Hepatocyte (in vitro differentiated cells): Measurements from ENCODE around the gene LIMS4. TPM values are rescaled to one million over a fixed set of nuclear protein-coding genes. Genes with fewer than 3 reads are reported as not detected.
"Not testable (repeated sequence)": the region's sequence is repeated elsewhere in the genome, so short reads cannot be mapped to it uniquely, and the experiment has no call there.

Experiments used
- DNase-seq: peaks from one replicate; pipeline ENCODE4 v3.0.0-alpha.2; 2016; ENCODE audit warnings: low spot score
- H2AFZ ChIP-seq: fragments of 200-600 bp; sonication (generic); 2 replicates; pipeline ENCODE4 v1.6.0; 2016; ENCODE audit warnings: antibody characterized with exemption, mild to moderate bottlenecking
- H3K27ac ChIP-seq: fragments of 200-600 bp; sonication (generic); 2 replicates; pipeline ENCODE4 v1.5.1; 2016; ENCODE audit warnings: mild to moderate bottlenecking
- H3K27me3 ChIP-seq: fragments of 200-600 bp; sonication (generic); 2 replicates; pipeline ENCODE4 v1.6.1; 2016
- H3K36me3 ChIP-seq: fragments of 200-600 bp; sonication (generic); replicated peaks from 2 replicates; pipeline ENCODE4 v1.5.1; 2016; ENCODE audit warnings: low read depth; ENCODE audit not compliant: insufficient read depth
- H3K4me1 ChIP-seq: fragments of 200-600 bp; sonication (generic); 2 replicates; pipeline ENCODE4 v1.5.1; 2016; ENCODE audit warnings: mild to moderate bottlenecking, moderate library complexity; ENCODE audit not compliant: insufficient read depth
- H3K4me2 ChIP-seq: fragments of 200-600 bp; sonication (generic); 2 replicates; pipeline ENCODE4 v1.6.0; 2016
- H3K4me3 ChIP-seq: fragments of 200-600 bp; sonication (generic); 2 replicates; pipeline ENCODE4 v1.5.1; 2016; ENCODE audit warnings: mild to moderate bottlenecking
- H3K79me2 ChIP-seq: fragments of 200-600 bp; sonication (generic); 2 replicates; pipeline ENCODE4 v1.6.0; 2017; ENCODE audit warnings: mild to moderate bottlenecking
- H3K9me2 ChIP-seq: fragments of 200-600 bp; sonication (generic); replicated peaks from 2 replicates; pipeline ENCODE4 v1.6.0; 2017; ENCODE audit warnings: mild to moderate bottlenecking; ENCODE audit not compliant: insufficient read depth
- H3K9me3 ChIP-seq: fragments of 200-600 bp; sonication (generic); 2 replicates; pipeline ENCODE4 v1.5.1; 2016; ENCODE audit warnings: low read depth, mild to moderate bottlenecking
- H4K20me1 ChIP-seq: fragments of 200-600 bp; sonication (generic); 2 replicates; pipeline ENCODE4 v1.6.0; 2016; ENCODE audit warnings: mild to moderate bottlenecking; ENCODE audit not compliant: insufficient read depth, poor library complexity, severe bottlenecking
- WGBS: methylation state at CpG from one replicate; pipeline ENCODE4 v1.1.6; 2016; ENCODE audit warnings: low lambda C conversion rate; ENCODE audit errors: missing lambda C conversion rate; 5-methylcytosine and 5-hydroxymethylcytosine counted together
- polyA plus RNA-seq: library from polyadenylated mRNA; unstranded; fragments of >200 nt; fragmentation: Nextera tagmentation; extraction: Ambion mirVana; gene quantifications from 2 replicates; pipeline ENCODE4 v1.2.1, GENCODE V29; 2016
- total RNA-seq: library from RNA; depleted of rRNA; stranded (reverse); fragments of >200 nt; gene quantifications from 2 replicates; pipeline ENCODE4 v1.2.3, GENCODE V29; 2014

LIMS4 gene
- total and polyA plus RNA-seq, 2 experiments from 2014 or later = 0.31 to 0.90 TPM

- DNase-seq, H3K27ac ChIP-seq, H3K36me3 ChIP-seq, H4K20me1 ChIP-seq, H3K4me1 ChIP-seq, H3K9me3 ChIP-seq, H3K9me2 ChIP-seq, H3K79me2 ChIP-seq, H3K4me2 ChIP-seq, H3K4me3 ChIP-seq, H3K27me3 ChIP-seq, H2AFZ ChIP-seq: not testable (repeated sequence)
- WGBS = 85% methylated on average over 2 of the region's 4 CpGs
Observed at GRCh38 chr2:110425725-110426124, 46.9 kb downstream of the LIMS4 start.

DNA sequence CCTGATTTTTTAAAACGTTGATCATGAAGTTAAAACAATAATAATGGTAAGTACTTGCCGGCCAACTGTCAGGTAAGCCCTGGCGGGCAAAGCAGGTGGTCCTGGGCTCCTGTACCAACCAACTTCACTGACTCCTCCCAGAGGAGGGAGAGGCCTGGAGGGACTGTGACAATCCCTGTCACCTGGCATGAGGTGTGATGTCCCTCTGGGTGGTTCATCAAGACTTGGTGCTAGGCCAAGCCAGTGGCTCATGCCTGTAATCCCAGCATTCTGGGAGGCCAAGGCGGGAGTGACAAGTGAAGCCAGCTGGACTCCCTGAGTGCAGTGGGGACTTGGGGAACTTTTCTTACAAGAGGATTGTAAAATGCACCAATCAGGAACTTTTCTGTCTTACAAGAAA lies 48.2 kb downstream of the LIMS4 start:
- H3K4me3 ChIP-seq, H3K9me2 ChIP-seq, H3K36me3 ChIP-seq, H4K20me1 ChIP-seq, H3K79me2 ChIP-seq, H3K4me2 ChIP-seq, H2AFZ ChIP-seq, H3K27ac ChIP-seq, DNase-seq, H3K4me1 ChIP-seq, H3K27me3 ChIP-seq, H3K9me3 ChIP-seq: not testable (repeated sequence)
- 95% methylated on average over 3 of the region's 4 CpGs for WGBS

DNA sequence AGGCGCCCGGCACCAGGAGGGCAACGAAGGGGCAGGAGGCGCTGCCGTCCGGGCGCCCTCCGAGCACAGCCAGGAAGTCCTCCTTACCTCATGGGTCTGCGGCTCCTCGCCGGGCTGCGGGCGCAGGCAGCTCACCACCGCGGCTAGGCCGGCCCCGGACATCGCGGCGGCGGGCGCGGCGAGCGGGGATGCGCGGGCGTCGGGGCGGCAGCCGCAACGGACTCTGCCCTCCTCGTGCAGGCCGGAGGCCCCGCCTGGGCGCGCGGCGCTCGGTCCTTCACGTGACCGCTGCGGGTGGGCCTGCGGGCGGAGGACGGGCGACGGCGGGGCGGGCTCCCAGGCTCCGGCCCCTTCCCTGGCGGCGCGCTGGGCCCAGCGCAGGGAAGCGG lies 49.0 kb downstream of the LIMS4 start:
- not testable (repeated sequence) for H2AFZ ChIP-seq, DNase-seq, H4K20me1 ChIP-seq, H3K27me3 ChIP-seq, H3K79me2 ChIP-seq, H3K27ac ChIP-seq, H3K36me3 ChIP-seq, H3K4me2 ChIP-seq, H3K4me3 ChIP-seq, H3K4me1 ChIP-seq, H3K9me2 ChIP-seq, H3K9me3 ChIP-seq
- WGBS = no CpG with 5 or more reads among the region's 56 CpGs

GRCh38 chr2:110422852-110423573 lies 49.6 kb downstream of the LIMS4 start:
- 81% methylated on average over 2 of the region's 36 CpGs for WGBS
- not testable (repeated sequence) for H3K9me2 ChIP-seq, H3K27me3 ChIP-seq, H3K79me2 ChIP-seq, H3K27ac ChIP-seq, H3K36me3 ChIP-seq, H4K20me1 ChIP-seq, H3K4me3 ChIP-seq, H3K4me2 ChIP-seq, H3K4me1 ChIP-seq, H3K9me3 ChIP-seq, DNase-seq, H2AFZ ChIP-seq

DNA sequence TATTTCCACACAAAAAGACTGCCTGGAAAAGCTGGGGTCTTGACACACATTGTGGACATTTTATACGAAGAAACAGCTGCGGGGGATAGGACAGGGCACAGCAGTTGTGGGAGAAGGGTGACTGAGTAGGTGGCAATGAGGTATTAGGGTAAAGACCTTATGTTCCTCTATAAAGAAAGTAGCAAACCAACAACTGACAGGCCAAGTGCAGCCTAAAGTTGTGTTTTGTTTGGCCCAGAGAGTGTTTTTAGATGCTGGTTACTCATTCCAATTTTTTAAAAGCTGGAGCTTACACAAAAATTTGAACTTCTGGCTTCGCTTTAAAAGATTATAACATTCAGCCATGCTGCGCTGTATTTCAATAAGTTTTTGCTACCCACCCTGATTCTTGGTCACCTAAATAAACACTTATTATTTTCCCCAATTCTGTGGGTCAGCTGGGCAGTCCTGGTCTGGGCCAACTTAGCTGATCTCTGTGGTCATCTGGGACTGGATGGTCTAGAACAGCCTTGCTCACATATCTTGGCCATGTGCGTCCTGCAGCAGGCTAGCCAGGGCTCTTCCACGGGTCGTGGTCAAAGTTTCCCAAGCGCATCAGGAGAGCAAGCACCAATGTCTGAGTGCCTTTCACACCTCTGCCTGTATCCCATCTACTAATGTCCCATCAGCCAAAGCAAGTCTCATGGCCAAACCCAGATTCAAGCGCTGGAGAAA lies 51.8 kb downstream of the LIMS4 start:
- H3K4me1 ChIP-seq, H3K27ac ChIP-seq, H2AFZ ChIP-seq, DNase-seq, H3K79me2 ChIP-seq, H3K27me3 ChIP-seq, H3K9me3 ChIP-seq, H3K36me3 ChIP-seq, H4K20me1 ChIP-seq, H3K4me3 ChIP-seq, H3K4me2 ChIP-seq, H3K9me2 ChIP-seq: not testable (repeated sequence)
- WGBS = no CpG with 5 or more reads among the region's 9 CpGs

DNA sequence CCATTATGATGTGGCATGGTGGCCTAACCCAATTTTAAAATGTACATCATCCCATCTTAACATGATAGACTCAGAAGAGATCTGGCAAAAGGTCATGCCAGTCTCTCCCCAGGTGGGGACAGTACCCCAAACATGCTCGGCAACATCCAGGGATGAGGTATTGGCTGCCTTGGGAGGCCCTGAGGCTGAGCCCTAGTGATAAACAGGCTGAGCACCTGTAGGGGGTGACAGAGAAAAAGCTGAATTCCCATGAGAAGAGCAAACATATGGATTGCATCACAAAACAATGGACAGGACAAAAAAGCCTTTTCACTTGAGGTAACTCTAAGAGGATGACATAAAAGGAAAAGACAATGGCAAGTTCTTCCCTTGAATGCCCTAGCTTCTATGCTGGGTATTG lies 65.5 kb downstream of the LIMS4 start:
- not testable (repeated sequence) for H4K20me1 ChIP-seq, H3K79me2 ChIP-seq, H3K4me2 ChIP-seq, H3K27me3 ChIP-seq, H3K27ac ChIP-seq, H3K36me3 ChIP-seq, DNase-seq, H3K4me3 ChIP-seq, H3K4me1 ChIP-seq, H3K9me3 ChIP-seq, H3K9me2 ChIP-seq, H2AFZ ChIP-seq
- WGBS = no CpG with 5 or more reads among the region's 1 CpG

GRCh38 chr2:110404988-110405387 lies 67.6 kb downstream of the LIMS4 start:
- H3K27ac ChIP-seq, H4K20me1 ChIP-seq, H3K27me3 ChIP-seq, H3K4me3 ChIP-seq, H3K4me2 ChIP-seq, H3K79me2 ChIP-seq, H2AFZ ChIP-seq, H3K4me1 ChIP-seq, H3K9me3 ChIP-seq, H3K36me3 ChIP-seq, DNase-seq, H3K9me2 ChIP-seq: not testable (repeated sequence)
- no CpG with 5 or more reads among the region's 2 CpGs for WGBS

GRCh38 chr2:110404246-110404645 lies 68.4 kb downstream of the LIMS4 start:
- H3K9me3 ChIP-seq, H4K20me1 ChIP-seq, H3K79me2 ChIP-seq, H3K4me3 ChIP-seq, DNase-seq, H2AFZ ChIP-seq, H3K4me1 ChIP-seq, H3K27ac ChIP-seq, H3K36me3 ChIP-seq, H3K27me3 ChIP-seq, H3K4me2 ChIP-seq, H3K9me2 ChIP-seq: not testable (repeated sequence)
- no CpG with 5 or more reads among the region's 1 CpG for WGBS
